ENCODE measurements around the gene SRSF7. TPM values are rescaled to one million over a fixed set of nuclear protein-coding genes. Genes with fewer than 3 reads are reported as not detected.

SRSF7 gene
- total and polyA plus RNA-seq, 9 of the 15 experiments (the other 6 are each of a cell fraction or from before 2014, with no cell fraction given): 219 to 726 (median 375) TPM

DNA sequence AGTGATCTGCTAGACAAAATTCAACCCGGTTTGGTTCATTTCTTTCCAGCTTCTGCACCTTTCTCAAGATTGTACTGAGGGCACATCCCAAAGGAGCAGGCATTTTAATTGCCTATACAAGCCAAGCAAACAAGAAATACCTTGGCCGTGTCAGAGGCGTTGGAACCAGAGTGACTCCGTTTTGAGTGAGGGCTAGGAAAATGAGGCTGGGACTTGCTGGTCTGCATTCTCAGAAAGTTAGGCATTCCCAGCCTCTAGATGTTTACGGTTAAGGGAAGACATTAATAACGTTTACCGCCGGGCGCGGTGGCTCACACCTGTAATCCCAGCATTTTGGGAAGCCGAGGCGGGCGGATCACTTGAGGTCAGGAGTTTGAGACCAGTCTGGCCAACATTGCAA lies 25.4 kb upstream of the SRSF7 start (continued):
- no peak for TF ChIP-seq ESRRA (IDR thresholded peaks at IDR 0.05; ENCODE audit: borderline replicate concordance, low read depth)
- no peak for TF ChIP-seq RAD51 (IDR thresholded peaks at IDR 0.05; ENCODE audit: borderline replicate concordance, low read depth)
- no peak for TF ChIP-seq CUX1 (CRISPR knock-in tag; IDR thresholded peaks at IDR 0.05)
- TF ChIP-seq, protein P1, sequence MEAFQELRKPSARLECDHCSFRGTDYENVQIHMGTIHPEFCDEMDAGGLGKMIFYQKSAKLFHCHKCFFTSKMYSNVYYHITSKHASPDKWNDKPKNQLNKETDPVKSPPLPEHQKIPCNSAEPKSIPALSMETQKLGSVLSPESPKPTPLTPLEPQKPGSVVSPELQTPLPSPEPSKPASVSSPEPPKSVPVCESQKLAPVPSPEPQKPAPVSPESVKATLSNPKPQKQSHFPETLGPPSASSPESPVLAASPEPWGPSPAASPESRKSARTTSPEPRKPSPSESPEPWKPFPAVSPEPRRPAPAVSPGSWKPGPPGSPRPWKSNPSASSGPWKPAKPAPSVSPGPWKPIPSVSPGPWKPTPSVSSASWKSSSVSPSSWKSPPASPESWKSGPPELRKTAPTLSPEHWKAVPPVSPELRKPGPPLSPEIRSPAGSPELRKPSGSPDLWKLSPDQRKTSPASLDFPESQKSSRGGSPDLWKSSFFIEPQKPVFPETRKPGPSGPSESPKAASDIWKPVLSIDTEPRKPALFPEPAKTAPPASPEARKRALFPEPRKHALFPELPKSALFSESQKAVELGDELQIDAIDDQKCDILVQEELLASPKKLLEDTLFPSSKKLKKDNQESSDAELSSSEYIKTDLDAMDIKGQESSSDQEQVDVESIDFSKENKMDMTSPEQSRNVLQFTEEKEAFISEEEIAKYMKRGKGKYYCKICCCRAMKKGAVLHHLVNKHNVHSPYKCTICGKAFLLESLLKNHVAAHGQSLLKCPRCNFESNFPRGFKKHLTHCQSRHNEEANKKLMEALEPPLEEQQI (IDR thresholded peaks at IDR 0.05): no peak
- TF ChIP-seq, protein P2, sequence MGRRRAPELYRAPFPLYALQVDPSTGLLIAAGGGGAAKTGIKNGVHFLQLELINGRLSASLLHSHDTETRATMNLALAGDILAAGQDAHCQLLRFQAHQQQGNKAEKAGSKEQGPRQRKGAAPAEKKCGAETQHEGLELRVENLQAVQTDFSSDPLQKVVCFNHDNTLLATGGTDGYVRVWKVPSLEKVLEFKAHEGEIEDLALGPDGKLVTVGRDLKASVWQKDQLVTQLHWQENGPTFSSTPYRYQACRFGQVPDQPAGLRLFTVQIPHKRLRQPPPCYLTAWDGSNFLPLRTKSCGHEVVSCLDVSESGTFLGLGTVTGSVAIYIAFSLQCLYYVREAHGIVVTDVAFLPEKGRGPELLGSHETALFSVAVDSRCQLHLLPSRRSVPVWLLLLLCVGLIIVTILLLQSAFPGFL (CRISPR knock-in tag; IDR thresholded peaks at IDR 0.05): no peak
- TF ChIP-seq, protein P3, sequence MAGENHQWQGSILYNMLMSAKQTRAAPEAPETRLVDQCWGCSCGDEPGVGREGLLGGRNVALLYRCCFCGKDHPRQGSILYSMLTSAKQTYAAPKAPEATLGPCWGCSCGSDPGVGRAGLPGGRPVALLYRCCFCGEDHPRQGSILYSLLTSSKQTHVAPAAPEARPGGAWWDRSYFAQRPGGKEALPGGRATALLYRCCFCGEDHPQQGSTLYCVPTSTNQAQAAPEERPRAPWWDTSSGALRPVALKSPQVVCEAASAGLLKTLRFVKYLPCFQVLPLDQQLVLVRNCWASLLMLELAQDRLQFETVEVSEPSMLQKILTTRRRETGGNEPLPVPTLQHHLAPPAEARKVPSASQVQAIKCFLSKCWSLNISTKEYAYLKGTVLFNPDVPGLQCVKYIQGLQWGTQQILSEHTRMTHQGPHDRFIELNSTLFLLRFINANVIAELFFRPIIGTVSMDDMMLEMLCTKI (IDR thresholded peaks at IDR 0.05; ENCODE audit: partially characterized antibody): no peak
- TF ChIP-seq E2F4 (CRISPR knock-in tag; IDR thresholded peaks at IDR 0.05; ENCODE audit: low read depth): no peak
- TF ChIP-seq, protein P4, sequence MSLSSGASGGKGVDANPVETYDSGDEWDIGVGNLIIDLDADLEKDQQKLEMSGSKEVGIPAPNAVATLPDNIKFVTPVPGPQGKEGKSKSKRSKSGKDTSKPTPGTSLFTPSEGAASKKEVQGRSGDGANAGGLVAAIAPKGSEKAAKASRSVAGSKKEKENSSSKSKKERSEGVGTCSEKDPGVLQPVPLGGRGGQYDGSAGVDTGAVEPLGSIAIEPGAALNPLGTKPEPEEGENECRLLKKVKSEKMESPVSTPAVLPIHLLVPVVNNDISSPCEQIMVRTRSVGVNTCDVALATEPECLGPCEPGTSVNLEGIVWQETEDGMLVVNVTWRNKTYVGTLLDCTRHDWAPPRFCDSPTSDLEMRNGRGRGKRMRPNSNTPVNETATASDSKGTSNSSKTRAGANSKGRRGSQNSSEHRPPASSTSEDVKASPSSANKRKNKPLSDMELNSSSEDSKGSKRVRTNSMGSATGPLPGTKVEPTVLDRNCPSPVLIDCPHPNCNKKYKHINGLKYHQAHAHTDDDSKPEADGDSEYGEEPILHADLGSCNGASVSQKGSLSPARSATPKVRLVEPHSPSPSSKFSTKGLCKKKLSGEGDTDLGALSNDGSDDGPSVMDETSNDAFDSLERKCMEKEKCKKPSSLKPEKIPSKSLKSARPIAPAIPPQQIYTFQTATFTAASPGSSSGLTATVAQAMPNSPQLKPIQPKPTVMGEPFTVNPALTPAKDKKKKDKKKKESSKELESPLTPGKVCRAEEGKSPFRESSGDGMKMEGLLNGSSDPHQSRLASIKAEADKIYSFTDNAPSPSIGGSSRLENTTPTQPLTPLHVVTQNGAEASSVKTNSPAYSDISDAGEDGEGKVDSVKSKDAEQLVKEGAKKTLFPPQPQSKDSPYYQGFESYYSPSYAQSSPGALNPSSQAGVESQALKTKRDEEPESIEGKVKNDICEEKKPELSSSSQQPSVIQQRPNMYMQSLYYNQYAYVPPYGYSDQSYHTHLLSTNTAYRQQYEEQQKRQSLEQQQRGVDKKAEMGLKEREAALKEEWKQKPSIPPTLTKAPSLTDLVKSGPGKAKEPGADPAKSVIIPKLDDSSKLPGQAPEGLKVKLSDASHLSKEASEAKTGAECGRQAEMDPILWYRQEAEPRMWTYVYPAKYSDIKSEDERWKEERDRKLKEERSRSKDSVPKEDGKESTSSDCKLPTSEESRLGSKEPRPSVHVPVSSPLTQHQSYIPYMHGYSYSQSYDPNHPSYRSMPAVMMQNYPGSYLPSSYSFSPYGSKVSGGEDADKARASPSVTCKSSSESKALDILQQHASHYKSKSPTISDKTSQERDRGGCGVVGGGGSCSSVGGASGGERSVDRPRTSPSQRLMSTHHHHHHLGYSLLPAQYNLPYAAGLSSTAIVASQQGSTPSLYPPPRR (CRISPR knock-in tag; IDR thresholded peaks at IDR 0.05; ENCODE audit: borderline replicate concordance): no peak

Data from K562 (cell line).